NCI-H128 (cell line): Measurements from ENCODE around the gene SBNO1.
"Not testable (repeated sequence)": the region's sequence is repeated elsewhere in the genome, so short reads cannot be mapped to it uniquely, and the experiment has no call there.

Source experiments
- DNase-seq: peaks from one replicate; lab custom pipeline; 2025; ENCODE audit not compliant: unreplicated experiment; lab: John Stamatoyannopoulos, UW

Gene SBNO1

DNA sequence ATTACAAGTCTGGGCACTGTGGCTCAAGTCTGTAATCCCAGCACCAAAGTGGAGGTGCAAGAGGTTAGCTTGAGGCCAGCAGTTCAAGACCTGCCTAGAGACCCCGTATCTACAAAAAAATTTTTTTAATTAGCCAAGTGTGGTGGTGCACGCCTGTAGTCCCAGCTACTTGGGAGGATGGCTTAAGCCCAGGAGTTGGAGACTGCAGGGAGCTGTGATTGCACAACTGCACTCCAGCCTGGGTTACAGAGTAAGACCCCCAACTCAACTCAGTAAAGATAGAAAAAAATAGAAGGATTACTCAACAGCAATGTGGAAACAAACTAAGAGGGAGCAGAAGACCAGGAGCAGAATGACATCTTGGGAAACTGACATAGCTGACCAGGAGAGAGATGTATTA is 13.3 kb downstream of the SBNO1 start:
- no peak for DNase-seq

DNA sequence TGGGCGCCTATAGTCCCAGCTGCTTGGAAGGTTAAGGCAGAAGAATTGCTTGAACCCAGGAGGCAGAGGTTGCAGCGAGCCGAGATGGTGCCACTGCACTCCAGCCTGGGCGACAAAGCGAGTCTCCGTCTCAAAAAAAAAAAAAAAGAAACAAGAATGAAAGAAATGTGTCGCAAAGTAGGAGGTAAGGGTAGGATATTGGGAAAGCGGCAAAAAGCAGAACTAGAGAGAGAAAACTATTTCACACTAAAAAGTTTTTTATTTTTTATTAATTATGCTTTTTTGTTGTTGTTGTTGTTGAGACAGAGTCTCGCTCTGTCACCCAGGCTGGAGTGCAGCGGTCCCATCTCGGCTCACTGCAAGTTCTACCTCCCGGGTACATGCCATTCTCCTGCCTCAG is 17.7 kb downstream of the SBNO1 start:
- DNase-seq = no peak

DNA sequence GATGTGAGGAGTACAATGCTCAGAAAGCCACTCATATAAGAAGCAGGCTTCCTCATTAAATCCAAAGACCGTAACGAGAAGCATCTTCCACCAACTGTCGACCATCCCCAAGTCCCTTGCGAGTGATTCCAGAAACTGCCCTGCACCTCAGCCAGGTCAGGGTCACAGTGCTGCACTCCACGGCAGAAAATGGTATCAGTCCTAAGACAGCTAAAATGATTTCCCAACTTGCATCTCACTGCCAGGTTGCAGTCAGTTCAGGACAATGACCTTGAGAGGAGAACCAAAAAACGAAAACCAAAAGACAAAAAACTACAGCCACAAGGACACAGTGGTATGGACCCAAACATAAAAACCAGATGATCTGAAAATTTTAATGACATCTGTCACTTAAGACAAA is 20.6 kb downstream of the SBNO1 start:
- no peak for DNase-seq

DNA sequence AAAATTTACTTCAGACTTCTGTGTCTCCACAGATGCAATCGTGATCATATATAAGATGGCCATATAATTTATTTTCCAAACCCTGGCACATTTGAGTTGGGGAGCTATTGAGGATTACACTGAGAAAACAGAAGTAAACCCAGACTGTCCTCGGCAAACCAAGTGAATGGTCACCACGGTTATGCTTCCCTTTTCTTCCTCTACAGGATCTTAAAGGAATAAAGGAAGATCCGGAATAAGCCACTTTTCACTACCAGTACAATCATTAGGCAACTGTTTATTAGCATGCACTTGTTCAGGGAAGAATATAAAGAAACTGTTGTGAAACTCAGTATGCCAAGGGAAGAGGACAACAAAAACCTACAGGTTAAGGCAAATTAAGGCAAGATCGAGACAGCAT is 27.6 kb downstream of the SBNO1 start:
- no peak for DNase-seq

DNA sequence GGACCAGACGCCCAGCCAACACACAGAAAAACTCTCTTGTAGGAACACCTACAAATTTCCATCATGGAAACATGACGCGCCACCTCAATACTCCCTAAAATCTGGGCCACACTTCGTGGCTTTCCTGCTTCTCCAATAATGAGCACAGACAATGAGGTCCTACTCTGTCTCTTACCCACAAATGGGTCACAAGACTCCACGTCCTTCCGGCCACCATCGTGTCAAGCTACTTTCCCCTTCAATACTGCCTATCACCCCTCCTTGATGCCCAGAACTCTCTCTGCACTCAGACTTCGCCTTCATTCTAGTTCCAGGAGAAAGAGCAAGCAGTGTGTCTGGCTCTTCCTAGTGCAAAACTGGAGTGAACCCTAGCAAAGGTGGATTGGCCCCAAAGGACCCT is 28.1 kb downstream of the SBNO1 start:
- DNase-seq = no peak

DNA sequence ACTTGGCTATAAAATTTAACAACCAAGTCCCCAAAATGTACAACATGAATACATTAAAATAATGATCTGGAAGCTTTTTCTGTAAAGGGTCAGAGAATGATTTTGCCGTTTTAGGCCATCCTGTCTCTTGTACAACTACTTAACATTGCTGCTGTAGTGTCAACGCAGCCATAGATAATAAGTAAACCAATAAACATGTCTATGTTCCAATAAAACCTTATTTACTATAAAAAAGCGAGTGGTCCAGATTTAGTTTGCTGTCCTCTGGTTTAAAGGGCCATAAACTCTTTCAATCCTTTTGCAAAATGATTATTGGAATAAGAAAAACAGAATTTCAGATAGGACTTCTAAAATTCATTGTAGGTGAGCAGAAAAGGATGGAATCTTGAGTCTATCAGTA is 29.2 kb downstream of the SBNO1 start:
- DNase-seq = no peak

DNA sequence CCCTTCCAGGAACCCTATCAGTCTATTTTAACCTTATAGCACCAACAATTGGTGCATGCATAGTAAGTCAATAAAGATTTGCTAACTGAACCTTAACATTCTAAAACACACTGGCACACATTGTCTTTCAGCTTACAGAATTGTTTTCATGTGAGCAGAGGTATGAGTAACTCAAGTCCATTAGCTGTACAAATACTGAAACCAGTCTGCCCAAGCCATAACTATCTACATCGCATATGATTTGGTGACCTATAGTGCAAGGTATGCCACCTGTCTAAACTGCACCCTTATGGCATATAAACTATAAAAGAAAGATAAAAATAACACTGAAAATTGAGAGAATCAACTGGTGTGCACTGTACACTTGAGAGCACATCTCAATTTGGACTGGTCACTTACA is 34.8 kb downstream of the SBNO1 start:
- DNase-seq = no peak

DNA sequence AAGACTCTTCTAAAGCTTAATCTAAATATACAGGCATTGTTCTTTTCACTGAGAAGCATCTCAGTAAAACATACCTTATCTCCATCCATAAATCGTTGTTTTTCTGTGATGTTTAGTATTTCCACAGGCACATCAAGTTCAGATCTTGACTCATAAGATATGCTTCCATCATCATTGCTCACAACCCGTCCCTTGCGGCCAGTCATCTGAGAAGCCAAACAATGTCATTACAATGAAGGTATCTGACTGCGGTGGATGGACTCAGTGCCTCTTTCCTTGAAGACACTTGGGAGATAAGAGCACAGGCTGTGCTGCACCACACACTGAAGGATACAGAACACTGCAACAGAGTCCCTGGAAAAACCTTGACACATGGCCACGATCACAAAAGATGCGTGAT is 44.8 kb downstream of the SBNO1 start:
- no peak for DNase-seq

DNA sequence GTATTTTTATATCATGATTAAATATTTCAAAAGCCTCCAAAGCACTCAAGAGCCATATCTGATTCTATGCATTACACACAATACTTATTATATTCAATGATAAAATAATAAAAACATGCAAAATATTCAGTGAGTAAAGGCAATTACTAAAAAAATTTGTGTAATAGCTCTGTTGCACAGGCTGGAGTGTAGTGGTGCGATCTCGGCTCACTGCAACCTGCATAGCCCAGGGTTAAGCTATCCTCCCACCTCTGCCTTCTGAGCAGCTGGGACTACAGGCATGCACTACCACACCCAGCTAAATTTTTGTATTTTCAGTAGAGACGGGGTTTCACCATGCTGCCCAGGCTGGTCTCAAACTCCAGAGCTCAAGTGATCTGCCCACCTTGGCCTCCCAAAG is 45.4 kb downstream of the SBNO1 start:
- DNase-seq = no peak

DNA sequence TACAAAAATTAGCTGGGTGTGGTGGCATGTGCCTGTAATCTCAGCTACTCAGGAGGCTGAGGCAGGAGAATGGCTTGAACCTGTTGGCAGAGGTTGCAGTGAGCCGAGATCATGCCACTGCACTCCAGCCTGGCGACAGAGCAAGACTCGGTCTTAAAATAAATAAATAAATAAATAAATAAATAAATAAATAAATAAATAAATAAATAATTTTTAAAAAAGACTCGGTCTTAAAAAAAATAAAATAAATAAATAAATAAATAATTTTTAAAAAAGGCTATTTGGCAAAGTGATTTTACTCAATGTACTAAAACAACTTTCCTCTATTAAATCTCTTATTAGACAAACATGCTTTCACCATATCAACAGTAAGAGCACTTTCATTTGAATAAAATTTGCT is 51.6 kb downstream of the SBNO1 start:
- DNase-seq = not testable (repeated sequence)

DNA sequence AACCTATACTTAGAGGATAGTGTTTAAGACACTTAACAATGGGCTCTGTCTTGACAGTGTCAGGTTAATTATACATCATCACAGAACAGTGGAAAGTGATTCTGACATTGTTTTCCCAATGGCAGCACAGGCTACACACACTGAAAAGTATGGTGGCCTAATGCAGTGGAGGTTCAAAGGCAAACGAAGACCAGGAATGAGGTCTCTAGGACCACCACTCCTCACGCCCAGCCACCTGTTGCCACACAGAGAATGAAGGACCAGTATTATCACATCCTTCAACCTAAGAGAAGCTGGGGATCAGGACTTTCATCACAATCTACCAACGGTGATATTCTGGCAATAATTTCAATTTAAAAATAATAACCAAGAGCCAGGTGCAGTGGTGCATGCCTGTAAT is 58.4 kb downstream of the SBNO1 start:
- DNase-seq = no peak

DNA sequence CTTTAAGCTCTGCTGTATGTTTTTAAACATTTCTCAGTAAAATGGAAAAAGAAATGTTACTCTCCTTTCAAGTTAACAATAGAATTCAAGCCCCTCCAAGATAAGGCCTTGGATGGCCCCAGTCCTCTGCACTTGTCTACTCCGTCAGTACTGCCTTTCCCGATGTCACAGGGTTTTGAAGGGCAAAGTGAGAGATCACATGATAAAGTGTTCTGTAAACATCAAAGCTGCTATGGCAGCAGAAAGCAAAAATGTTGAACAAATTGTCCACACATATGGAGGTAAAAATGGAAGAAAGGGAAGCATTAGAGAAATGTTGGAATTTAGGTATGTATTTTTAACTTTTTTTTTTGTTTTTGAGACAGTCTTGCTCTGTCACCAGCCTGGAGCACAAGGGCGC is 59.5 kb downstream of the SBNO1 start:
- no peak for DNase-seq

DNA sequence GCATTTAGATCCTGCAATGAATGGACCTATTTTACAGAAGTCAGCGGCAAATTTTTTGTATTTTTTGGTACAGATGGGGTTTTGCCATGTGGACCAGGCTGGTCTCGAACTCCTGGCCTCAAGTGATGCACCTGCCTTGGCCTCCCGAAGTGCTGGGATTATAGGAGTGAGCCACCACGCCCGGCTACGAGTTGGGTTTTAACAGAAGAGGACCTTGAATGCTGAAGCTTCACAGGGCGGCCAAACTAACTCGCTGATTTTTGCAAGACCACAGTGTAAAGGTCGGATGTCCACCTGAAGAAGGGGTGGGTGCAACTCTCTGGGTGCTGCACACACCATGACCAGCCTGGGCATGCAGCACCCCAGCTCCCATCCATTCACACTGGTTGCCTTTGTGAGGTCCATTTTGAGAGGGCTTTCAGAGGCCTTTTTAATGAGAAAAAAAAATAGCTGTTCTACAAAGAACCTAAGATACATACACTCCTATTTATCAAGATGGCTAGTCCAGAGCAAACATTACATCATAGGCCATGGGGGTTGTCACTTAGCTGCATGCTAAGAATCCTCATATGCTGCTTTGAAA is 71.4 kb downstream of the SBNO1 start:
- DNase-seq = no peak

DNA sequence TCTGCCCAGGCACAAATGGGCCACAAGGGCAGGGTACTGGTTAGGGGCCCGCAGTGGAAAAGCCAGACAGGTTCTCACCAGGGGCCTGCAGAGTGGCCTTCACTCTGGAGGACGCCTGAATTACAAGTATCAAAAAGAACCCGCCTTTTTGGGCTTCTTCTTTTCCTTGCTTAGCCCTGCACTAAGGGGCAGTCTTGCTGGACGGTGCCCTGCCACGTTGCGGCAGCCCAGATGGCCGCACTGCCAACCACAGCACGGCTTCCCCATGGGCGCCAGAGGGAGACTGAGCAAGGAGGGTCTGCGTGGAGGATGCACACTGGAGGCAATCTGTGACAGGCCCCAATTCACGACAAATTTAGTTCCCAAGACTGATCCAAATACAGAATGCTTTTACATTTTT is 74.7 kb downstream of the SBNO1 start:
- no peak for DNase-seq

DNA sequence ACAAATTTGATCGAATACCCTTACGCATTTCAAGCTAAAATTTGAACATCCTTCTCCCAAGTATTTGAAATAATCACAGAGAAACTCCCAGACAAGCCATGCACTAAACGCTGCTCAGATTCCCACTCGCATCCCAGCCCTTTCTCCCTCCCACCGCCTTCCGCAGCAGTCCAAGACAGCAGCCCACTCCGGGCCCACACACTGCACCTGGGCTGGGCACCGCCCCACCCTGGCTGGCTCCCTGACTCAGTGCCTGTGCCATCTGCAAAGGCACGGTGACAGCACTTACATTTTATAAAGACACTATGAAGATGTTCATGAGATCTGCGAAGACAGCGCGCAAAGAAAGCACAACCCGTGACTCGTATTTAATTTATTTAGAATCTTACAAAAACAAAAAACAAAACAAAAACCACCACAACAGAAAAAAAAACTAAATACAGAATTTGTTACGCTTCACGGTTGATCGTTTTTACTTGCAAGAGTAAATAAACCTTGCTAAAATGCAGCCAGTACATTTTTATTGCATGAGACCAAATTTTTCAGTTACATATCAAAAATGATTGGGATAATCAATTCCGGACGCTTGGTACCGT is 75.8 kb downstream of the SBNO1 start:
- DNase-seq = no peak

DNA sequence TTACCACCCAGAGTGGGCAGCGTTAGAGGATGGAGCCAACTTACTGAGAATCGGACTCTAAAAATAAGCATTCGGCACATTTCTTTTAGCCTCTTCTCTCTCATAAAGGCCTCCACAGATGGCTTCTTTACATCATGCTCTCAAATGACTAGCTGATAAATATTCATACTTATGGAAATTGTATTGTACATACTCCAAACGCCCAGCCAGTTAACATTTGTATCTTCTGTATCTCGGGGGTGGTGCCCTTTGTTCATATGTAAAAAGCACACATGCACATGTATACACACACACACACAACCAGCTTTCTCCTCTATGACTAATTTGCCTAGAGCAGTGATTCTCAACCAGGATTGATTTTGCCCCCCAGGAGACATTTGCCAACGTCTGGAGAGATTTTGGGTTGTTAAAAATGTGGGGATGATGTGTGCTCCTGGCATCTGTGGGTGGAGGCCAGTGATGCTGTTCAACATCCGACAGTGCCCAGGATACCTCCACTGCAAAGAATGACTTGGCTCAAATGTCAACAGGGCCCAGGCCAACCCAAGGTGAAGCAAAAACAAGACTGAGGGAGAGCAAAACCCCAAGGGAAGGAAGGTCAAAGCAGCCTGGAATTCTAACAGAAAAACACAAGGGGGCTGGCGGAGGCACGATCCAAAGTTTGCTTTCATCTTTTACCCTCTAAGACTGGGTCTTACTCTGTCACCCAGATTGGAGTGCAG is 77.8 kb downstream of the SBNO1 start:
- DNase-seq = no peak

DNA sequence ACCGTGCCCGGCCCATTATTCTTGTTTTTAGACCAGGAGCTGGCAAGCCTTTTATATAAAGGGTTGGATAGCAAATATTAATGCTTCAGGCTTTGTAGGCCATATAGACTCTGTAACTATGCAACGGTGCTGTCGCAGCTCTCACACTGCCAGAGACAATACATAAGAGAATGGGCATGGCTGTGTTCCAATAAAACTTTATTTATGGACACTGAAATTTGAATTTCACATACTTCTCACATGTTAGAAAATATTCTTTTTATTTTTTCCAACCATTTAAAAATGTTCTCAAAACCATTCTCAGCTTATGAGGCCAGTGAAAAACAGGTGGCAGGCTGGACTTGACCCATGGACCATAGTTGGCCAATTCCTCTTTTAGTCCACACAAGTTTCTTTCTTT is 80.0 kb downstream of the SBNO1 start:
- no peak for DNase-seq

DNA sequence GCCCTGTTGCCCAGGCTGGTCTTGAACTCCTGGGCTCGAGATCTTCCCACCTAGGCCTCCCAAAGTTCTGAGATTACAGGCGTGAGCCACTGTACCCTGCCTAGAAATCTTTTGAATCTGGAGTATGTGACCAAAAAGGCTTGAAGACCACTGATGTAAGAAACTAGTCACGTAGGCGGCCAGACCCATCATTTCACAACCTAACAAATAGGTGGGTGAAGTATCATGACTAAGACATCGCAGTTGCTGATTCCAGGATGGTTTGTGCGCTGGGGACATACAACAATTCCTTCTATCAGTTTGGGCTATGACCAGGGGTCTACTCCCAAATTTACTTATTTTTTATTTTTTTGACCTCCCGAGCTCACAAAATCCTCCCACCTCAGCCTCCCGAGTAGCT is 81.2 kb downstream of the SBNO1 start:
- no peak for DNase-seq

DNA sequence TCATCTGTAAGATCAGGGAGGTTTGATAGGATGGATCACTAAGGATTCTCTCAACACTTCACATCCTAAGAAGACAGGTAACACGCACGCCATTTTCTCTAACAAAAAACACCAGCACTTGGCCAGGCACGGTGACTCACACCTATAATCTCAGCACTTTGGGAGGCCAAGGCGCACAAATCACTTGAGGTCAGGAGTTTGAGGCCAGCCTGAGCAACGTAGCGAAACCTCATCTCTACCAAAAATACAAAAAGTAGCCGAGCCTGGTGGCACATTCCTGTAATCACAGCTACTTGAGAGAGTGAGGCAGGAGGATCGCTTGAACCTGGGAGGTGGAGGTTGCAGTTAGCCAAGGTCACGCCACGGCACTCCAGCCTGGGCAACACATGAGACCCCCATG is 82.5 kb downstream of the SBNO1 start:
- DNase-seq = no peak

DNA sequence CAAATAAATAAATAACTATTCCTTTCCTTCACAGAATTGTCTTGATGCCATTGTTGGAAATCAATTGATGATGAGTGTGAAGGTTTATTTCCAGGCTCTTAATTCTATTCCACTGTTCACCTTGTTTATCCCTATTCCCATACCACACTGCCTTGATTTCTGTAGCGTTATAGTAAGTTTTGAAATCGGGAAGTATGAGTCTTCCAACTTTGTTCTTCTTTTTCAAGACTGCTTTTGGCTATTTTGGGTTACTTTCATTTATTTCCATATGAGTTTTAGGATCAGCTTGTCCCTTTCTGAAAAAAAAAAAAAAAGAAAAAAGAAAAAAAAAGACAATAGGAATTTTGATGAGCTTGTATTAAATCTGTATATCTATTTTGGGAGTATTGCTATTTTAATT is 83.7 kb downstream of the SBNO1 start:
- no peak for DNase-seq

DNA sequence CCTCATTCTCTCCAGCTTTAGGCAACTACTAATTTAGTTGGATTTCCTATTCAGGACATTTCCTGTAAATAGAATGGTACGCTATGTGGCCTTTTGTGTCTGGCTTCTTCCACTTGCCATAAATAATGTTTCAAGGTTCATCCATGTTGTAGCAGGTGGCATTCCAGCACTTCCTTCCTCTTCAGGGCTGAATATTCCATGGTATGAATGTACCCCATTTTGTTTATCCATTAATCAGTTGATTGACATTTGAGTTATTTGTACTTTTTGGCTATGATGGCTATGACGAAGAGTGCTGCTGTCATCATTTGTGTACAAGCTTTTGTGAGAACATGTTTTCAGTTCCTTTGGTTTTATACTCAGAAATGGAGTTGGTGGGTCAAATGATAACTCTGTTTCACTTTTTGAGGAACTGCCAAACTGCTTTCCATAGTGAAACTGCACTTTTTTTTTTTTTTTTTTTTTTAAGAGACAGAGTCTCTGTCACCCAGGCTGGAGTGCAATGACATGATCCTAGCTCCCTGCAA is 86.5 kb downstream of the SBNO1 start:
- no peak for DNase-seq

DNA sequence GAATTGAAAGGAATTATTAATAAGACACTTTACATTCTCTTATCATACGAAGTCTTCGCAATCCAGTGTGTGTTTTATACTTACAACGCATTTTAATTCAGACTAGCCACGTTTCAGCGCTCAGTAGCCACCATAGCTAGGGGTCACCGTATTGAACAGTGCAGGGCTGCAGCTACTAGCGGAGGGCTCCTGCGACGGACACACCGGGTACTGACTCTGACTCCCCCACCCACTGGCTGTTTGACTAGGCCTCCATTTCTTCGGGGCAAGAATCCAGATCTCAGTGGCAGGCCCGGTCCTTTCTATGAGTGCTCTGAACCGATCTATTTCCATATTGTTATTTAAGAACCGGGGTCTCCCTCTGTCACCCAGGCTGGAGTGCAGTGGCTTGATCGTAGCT is 91.5 kb downstream of the SBNO1 start:
- no peak for DNase-seq
